T-helper 2 cell treated with Interferon-gamma antibody and Interleukin-4, amounts not matched to agents 100 ng/mL and 5 ng/mL, for 36 hours (primary cell): ENCODE measurements around the gene GLRX3. TPM values are rescaled to one million over a fixed set of nuclear protein-coding genes. Genes with fewer than 3 reads are reported as not detected.
"Not testable (repeated sequence)": the region's sequence is repeated elsewhere in the genome, so short reads cannot be mapped to it uniquely, and the experiment has no call there.

Experiments used
- intact Hi-C: fragments of 100-400 bp; cut with micrococcal nuclease; formaldehyde crosslinking; loops from one replicate; pipeline ENCODE4 v1.15.1; 2023
- total RNA-seq: library from RNA; stranded (reverse); gene quantifications from 2 replicates; pipeline ENCODE4 v1.2.3, GENCODE V29; 2022

Gene GLRX3
- total RNA-seq, 1 donor from 2014 or later, result 97.7 TPM

DNA sequence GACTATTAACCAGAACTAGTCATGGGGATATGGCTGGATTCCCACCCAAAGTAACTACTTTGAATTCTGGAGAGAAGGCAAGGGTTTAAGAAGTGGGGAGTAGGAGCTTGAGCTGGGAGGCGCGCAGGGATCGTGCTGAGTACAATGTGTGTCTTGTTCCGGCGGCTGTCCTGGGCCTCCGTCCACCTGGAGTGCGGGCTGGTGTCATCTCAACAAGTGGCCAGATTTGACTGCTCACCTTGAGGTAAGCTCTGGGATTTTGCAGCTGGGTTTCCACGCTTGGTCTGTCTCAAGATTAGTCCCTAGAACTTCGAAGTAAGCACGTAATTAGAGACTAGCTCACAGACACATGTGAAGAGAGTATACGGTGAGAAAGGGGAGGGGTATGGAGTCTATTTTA lies 49.4 kb downstream of the GLRX3 start:
- intact Hi-C loops, result no loop called here

GRCh38 chr10:130188195-130189175 lies 52.3 kb downstream of the GLRX3 start:
- intact Hi-C loops, result no loop called here

- intact Hi-C loops, result loop anchor here (1.0 kb wide), 1 partner anchor 144 kb away; no protein-coding TSS in a partner anchor
Measured at GRCh38 chr10:130189608-130190054, 53.4 kb downstream of the GLRX3 start.

- intact Hi-C loops, result loop anchor here (1.0 kb wide), 1 partner anchor 143 kb away; no protein-coding TSS in a partner anchor
Measured at GRCh38 chr10:130190055-130190736, 54.0 kb downstream of the GLRX3 start.

GRCh38 chr10:130190737-130191115 lies 54.5 kb downstream of the GLRX3 start:
- intact Hi-C loops, result loop anchor here (1.0 kb wide), 1 partner anchor 143 kb away; no protein-coding TSS in a partner anchor

DNA sequence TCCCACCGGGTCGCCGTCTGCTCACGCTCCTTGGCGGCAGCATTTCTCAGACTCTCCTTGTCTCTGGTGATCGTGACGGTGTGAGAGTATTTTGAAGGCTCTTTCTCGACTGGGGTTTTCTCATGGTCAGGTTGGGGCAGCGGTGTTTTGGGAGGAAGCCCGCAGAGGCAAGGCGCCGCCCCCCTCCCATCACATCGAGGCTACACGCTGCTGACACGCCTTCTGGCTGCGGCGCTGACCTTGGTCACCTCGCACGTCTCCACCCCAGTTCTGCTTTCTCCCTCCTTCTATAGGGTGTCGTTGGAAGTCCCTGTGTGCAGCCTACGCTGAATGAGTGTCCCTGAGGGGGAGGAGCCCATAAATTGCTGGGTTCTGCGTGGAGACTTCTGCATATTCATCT lies 55.2 kb downstream of the GLRX3 start:
- intact Hi-C loops, result no loop called here

GRCh38 chr10:130192276-130192848 lies 56.2 kb downstream of the GLRX3 start:
- intact Hi-C loops, result no loop called here

DNA sequence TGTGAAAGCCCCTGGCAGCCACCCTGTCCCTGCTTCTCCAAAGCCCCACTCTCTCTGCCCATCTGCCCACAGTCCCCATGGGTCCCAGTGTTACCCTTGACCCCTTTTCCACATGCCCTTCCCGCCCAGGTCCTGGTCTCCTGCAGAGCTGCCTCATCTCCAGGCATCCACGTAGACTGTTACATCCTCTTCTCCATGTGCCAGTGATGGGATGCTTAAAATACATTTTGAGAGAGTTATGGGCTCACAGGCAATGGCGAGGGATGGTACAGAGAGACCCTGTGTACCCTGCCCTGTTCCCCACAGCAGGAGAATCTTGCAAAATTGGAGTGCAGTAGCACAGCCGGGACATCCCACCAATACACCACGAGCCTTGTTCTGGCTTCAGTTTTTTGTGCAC lies 56.8 kb downstream of the GLRX3 start:
- intact Hi-C loops, result no loop called here

- intact Hi-C loops, result no loop called here
Measured at GRCh38 chr10:130193493-130194193, 57.5 kb downstream of the GLRX3 start.

DNA sequence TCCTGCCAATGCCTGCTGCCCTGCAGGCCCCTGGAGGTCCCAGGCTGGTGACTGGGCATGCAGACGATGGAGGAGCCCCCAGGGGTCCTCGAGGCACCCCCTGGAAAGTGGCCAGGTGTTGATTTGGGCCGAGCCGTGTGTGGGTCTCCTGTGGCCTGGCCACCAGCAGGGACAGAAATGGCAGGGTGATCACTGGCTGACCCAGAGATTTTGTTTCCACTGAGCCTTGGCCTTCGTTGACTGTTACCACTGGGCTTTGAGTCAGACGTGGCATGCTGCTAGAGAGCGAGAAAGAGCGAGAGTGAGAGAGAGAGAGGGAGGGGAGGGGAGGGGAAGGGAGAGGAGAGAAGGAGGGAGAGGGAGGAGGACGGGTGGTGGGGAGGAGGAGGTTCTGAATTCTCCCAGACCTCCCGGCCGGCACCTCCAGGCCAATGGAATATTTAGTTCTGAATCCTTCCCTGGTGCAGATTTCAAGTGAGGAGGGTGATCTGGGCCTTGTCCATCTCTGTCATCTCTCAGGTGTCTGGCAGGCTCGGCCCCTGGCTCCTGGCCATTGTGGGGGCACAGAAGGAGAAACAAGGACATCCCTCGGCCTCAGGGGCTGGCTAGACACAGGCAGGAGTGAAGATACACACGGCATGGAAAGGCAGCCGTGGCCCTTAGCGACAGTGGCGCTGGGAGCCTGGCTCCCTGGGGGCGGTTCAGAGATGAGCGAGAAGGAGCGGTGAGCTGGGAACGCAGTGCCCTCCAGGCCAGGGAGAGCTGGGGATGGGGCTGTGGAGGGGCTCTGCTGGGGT lies 58.2 kb downstream of the GLRX3 start:
- intact Hi-C loops, result no loop called here

GRCh38 chr10:130194991-130195645 lies 58.9 kb downstream of the GLRX3 start:
- intact Hi-C loops, result no loop called here

DNA sequence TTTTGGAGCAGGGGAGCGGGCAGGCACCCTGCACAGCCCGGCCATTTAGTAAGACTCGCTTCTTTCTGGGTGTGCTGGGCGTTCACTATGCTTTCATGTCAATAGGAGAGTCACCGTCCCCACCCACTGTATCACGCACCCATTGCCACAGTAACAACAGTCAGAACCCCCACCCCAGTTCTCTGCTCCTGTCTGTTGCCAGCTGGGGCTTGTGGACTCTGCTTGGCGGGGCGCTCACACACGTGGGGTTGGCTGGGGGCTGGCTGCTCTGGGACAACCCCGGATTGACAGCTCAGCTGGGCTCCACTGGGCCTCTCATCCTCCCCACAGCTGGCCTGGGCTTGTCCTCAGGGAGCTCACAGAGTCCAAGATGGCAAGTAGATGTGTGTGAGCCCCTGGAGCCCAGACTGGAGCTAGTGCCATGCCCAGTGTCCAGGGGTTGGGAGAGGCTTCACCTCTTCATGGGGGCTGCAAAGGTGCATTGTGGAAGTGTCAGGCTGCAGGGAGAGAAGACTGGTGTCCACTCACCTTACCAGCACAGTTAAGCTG lies 59.6 kb downstream of the GLRX3 start:
- intact Hi-C loops, result no loop called here

GRCh38 chr10:130196511-130197487 lies 60.6 kb downstream of the GLRX3 start:
- intact Hi-C loops, result no loop called here

- intact Hi-C loops, result no loop called here
Measured at GRCh38 chr10:130198651-130199050, 62.5 kb downstream of the GLRX3 start.

DNA sequence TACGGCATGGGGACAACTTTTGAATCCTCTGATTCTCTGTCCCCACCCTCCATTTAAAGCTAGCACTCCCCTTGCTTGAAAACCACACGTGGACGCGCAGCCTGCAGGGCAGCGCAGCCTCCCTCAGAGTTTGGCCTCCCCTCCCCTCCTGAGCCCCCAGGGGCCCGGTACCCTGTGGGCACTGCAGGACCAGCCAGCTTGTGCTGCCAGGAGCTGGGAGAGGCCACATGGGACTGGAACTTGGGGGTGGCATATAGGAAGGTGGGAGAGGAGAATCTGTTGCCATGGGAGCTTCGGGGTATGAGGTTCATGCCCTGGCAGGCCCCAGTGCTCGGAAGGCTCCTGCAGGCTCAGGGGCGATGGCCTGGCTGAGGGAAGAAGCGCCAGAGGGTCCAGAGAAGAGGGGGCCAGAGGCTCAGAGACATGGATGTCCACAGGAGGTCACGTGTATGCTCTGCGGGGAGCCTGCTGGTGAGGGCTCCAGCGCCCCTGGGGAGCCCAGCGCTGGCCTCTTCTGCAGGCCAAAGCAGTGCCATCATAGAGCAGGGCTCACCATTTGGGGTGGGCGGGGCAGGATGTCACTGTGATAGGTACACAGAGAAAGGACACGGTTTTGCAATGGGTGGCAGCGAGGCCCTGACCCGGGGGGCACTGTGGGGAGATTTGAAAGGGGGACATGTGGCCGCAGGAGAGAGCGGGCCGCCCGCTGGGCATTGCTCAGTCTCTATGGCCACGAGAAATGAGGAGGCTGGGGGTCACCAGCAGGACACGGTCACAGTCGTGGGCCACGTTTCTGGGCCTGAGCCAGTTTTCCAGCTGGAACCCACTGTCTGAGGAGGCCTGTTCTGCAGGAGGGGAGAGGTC lies 64.2 kb downstream of the GLRX3 start:
- intact Hi-C loops, result no loop called here

- intact Hi-C loops, result no loop called here
Measured at GRCh38 chr10:130201043-130201380, 64.8 kb downstream of the GLRX3 start.

GRCh38 chr10:130202150-130202549 lies 66.0 kb downstream of the GLRX3 start:
- intact Hi-C loops, result not testable (repeated sequence)
